HTR-8/SVneo (cell line): ENCODE data around the gene RAB4B.
"Not testable (repeated sequence)": the region's sequence is repeated elsewhere in the genome, so short reads cannot be mapped to it uniquely, and the experiment has no call there.

ENCODE experiments used
- DNase-seq: peaks from one replicate; pipeline ENCODE4 v3.0.0; 2011; ENCODE audit warnings: low spot score, mixed read lengths; ENCODE audit not compliant: insufficient read length
- FAIRE-seq: peaks from 2 replicates; lab custom pipeline; 2011; peaks lifted over from hg19 to GRCh38; lab: Jason Lieb, UNC

The RAB4B gene

DNA sequence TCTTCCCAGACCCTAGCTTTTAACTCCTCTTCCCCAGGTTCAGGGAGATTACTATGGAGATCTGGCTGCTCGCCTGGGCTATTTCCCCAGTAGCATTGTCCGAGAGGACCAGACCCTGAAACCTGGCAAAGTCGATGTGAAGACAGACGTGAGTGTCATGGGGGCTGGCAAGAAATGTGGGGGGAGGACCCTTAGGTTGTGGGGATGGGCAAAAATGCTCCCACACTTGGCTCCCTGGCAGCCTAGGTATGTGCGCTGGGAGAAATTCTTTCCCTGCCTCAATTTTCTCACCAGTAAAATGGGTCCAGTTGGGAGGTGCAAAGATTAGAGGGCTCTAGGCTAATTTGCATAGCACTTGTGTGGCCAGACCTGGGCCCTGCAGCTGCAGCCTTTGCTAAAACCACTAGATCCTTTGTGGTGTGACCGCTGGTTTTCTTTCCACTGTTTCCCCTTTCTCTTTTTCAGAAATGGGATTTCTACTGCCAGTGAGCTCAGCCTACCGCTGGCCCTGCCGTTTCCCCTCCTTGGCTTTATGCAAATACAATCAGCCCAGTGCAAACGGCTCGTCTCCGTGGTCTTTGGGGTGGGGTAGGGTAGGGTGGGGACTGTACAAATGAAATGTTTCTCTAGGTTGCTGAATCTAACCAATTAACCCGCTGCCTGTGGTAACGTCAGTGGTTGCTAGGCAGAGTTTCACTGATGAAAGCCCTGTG is 959 bp upstream of the RAB4B start:
- DNase-seq (peak; percentile 88), FAIRE-seq (no peak)

DNA sequence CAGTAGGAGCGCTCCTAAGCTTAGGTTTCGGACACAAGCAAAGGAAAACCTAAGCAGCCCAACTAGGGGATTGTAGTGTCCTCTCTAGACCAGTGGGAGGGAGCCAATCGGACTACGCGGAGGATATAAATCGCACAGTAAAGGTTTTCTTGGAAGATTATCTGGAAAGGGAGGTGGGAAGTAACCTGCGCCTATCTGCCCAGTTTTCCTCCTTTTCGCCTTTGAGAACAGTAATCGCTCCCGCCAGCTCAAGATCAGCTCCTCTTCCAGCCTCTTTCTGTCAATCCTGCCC is 456 bp upstream of the RAB4B start:
- FAIRE-seq (no peak), DNase-seq (no peak)

DNA sequence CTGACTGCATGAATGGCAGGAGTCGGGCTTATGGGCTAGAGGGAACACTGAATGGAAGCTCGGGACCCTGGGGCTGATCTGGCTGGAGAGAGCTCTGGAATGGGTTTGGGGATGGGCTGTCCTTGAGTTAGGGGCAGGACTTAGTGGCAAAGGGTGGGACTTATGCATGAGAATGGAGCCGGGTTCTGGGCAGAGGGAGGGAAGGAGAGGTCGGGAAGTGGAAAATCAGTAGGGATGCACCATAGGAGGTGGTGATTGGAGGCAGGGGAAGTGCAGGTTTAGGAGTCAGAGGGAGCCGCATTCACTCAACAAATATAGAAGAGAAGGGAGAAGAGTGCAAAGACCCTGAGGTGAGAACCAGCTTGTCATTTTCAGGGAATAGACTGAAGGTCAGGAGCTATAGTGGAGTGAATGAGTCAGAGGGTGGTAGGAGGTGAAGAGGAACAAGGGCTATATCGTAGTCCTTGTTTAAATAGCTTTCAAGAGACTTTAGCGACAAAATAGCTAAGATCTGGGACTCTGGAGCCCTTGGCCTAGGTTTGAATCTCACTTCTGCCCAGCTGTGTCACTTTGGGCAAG is 748 bp downstream of the RAB4B start:
- no peak for DNase-seq
- no peak for FAIRE-seq

- FAIRE-seq, result no peak
- DNase-seq, result no peak
Observed at GRCh38 chr19:40780582-40780981, 2.5 kb downstream of the RAB4B start.

DNA sequence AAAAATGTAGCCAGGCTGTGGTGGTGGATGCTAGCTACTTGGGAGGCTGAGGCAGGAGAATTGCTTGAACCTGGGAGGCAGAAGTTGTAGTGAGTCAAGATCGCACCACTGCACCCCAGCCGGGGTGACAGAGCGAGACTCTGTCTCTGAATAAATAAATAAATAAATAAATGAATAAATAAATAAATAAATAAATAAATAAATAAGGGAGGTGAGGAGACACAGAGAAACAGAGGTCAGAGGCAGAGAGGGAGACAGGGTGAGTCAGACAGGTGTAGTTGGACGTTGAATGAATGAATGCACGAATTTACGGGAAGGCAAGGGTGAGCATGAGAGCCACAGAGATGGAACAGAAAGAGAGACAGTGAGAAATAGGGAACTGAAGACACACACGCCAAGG is 3.1 kb downstream of the RAB4B start:
- DNase-seq, result no peak
- FAIRE-seq, result no peak

GRCh38 chr19:40783711-40784110 is 5.7 kb downstream of the RAB4B start:
- DNase-seq (no peak), FAIRE-seq (no peak)

GRCh38 chr19:40784146-40784545 is 6.1 kb downstream of the RAB4B start:
- not testable (repeated sequence) for DNase-seq, FAIRE-seq

- DNase-seq (no peak), FAIRE-seq (no peak)
Observed at GRCh38 chr19:40785526-40785925, 7.5 kb downstream of the RAB4B start.

DNA sequence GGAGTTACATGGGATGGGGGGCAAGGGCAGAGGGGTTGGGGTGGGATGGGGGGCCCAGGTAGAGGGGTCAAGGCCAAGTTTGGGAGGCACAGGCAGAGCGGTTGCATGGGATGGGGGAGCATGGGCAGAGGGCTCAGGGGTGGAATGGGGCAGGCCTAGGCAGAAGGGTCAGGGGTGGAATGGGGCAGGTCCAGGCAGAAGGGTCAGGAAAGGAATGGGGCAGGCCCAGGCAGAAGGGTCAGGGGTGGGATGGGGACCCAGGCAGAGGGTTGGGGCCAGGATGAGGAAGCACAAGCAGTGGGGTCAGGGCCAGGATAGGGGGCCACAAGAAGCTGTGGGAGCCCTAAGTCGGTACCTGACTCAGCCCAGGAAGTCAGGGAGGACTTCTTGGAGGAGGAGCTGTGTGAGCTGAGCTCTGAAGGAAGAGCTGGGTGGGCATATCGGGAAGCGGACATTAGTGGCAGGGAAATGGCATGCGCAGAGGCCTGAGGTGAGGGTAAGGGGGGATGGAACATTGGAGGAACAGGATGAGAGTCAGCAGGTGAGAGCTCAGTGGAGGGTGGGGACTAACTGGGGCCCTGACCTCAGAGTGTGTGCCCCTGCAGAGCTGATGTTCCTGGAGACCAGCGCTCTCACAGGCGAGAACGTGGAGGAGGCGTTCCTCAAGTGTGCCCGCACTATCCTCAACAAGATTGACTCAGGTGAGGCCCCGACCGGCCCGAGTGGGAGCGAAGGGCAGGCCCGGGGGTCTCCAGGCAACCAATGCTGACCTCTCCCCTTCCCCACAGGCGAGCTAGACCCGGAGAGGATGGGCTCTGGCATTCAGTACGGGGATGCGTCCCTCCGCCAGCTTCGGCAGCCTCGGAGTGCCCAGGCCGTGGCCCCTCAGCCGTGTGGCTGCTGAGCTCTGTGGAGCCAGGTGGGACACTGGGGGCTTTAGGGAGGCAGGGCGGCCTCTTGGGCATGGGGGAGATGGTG is 8.3 kb downstream of the RAB4B start:
- FAIRE-seq, result no peak
- DNase-seq, result no peak

DNA sequence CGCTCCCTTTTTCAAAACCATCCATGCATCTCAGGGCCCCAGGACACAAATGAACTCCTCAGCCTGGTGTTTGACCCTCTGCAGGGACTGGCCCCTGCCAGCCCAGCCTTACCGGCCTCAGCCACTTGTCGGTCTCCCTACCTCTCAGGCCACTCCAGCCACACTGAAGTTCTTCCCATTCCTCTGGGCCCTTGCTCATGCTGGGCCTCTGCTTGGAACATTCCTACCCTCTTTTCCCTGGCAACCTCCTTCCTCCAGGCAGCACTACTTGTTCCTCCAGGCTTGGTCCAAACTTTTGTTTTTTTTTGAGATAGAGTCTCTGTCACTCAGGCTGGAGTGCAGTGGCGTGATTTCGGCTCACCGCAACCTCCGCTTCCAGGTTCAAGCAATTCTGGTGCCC is 13.3 kb downstream of the RAB4B start:
- no peak for FAIRE-seq
- no peak for DNase-seq

- DNase-seq, result no peak
- no peak for FAIRE-seq
Observed at GRCh38 chr19:40791996-40792395, 13.9 kb downstream of the RAB4B start.

DNA sequence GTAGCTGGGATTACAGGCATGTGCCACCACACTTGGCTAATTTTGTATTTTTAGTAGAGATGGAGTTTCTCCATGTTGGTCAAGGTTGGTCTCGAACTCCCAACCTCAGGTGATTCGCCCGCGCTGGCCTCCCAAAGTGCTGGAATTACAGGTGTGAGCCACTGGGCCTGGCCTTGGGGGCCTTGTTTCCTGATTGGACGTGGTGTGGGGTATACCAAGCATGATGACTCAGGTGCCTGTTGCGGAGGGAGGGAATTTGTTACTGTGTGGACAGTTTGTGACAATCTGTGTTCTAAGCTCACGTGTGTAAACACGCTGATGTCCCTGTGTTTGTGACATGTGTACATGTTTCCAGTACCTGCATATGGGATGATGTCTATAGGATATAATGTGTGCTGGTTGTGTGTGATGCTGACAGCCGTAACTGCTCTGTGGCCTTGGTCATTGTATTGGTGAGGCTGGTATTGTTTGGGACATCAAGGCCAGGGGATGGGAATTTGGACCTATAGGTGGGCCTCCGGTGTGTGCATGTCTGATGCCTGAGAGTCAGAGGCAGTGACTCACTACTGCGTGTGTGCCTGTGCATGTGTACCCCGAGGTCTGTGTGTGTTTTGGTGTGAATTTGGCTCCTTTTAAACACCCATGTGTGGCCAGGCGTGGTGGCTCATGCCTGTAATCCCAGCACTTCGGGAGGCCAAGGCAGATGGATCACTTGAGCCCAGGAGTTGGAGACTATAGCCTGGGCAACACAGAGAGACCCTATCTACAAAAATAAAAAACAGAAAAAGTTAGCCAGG is 19.3 kb downstream of the RAB4B start:
- DNase-seq (no peak), FAIRE-seq (peak; percentile 26)

DNA sequence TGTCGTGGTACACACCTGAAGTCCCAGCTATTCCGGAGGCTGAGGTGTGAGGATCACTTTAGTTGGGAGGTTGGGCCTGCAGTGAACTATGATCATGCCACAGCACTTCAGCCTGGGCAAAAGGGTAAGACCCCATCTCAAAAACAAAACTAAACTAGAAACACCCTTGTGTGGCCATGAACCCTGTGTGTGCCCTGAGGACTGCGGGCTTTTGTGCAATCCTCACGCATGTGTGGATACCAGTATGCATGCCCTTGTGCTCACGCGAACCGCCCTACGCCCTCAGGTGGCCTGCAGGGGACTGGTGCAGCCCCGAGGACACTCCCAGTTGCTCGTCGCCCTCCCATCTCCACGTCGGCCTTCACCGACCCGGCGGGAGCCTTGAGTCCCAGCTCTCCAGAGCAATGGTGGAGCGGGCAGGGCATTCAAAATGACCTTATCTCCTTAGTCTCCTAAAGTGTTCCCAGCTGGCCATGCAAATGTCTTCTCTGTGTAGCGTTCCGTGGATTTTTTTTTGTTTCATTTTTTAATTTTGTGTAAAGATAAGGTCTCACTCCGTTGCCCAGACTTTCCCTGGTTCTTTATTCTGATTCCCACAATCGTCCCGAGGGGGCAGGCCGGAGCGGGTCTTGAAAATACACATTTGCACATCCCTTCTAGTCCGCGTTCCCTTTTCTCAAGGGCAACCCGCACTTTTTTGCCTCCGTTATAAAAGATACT is 20.1 kb downstream of the RAB4B start:
- DNase-seq, result peak; percentile 64
- peak; percentile 46 for FAIRE-seq

- FAIRE-seq, result peak; percentile 95
- peak; percentile 91 for DNase-seq
Observed at GRCh38 chr19:40798683-40799557, 20.9 kb downstream of the RAB4B start, which contains the start of gene EGLN2. Gene EGLN2, plus strand, starts transcription at chr19:40799191. Its CDS starts 1,382 bp downstream, at chr19:40800573.

DNA sequence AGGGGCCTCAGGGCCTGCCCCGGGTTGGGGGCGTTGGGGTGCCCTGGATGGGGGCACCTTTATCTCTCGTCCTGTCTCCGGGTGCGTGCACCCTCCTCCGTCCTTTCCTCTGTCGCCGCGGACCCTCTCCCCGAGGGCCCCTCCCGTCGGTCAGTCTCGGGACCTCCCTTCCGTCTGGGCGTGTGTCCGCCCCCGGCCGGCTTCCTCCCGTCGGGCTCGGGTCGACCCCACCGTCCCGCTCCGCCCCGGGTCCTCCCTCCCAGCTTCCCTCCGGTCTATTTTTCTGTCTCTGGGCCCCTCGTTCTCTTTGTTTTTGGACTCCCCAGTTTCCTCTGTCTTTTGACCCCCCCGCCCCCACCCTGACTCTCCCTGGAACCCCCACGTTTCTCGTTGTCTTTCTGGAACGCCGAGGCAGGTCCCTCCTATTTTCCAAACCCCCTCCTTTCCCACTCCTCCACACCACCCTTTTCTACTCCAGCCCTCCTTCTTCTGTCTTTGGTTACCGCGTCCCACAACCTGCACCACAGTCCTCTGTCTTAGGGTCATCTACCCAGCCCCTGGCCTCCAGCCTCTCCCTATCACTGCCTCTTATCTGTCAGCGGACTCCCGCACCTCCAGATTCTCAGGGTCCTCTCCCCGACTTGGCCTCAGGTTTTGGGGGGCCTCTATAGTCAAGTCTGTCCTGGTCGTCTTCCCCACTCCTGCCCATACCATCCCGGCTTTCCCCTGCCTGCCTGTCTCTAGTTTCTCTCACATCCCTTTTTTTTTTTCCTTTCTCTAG is 21.7 kb downstream of the RAB4B start:
- DNase-seq (peak; percentile 24), FAIRE-seq (no peak)

DNA sequence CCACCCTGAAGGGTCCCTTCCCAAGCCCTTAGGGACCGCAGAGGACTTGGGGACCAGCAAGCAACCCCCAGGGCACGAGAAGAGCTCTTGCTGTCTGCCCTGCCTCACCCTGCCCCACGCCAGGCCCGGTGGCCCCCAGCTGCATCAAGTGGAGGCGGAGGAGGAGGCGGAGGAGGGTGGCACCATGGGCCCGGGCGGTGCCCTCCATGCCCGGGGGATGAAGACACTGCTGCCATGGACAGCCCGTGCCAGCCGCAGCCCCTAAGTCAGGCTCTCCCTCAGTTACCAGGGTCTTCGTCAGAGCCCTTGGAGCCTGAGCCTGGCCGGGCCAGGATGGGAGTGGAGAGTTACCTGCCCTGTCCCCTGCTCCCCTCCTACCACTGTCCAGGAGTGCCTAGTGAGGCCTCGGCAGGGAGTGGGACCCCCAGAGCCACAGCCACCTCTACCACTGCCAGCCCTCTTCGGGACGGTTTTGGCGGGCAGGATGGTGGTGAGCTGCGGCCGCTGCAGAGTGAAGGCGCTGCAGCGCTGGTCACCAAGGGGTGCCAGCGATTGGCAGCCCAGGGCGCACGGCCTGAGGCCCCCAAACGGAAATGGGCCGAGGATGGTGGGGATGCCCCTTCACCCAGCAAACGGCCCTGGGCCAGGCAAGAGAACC is 22.4 kb downstream of the RAB4B start:
- no peak for FAIRE-seq

GRCh38 chr19:40800997-40801377 is 22.9 kb downstream of the RAB4B start:
- no peak for FAIRE-seq

More for the DNA sequence above, 22.4 kb downstream of the RAB4B start:
- no peak for DNase-seq

More at GRCh38 chr19:40800997-40801377, 22.9 kb downstream of the RAB4B start:
- no peak for DNase-seq
